Tibial artery (tissue), 4 donors: Measurements from ENCODE around the gene CTNNA3.

ENCODE experiments used
- DNase-seq, 2 donors: peaks; one replicate each; pipeline ENCODE4 v3.0.0-alpha.2; 2019
- H3K27ac ChIP-seq, 2 donors: fragments of 200-600 bp; sonication (generic) in 1 of 2; 1 replicate in 1 of 2; 2 replicates in 1 of 2; pipeline ENCODE4 v1.5.1; 2018 to 2019; ENCODE audit warnings: mild to moderate bottlenecking in 1 of 2
- H3K27me3 ChIP-seq, 2 donors: fragments of 200-600 bp; sonication (generic) in 1 of 2; one replicate each; pipeline versions ENCODE4 v1.5.1 to v1.6.0; 2016 to 2019
- H3K36me3 ChIP-seq, 3 donors: fragments of 200-600 bp; sonication (generic) in 2 of 3; one replicate each; pipeline ENCODE4 v1.5.1; 2016 to 2019; ENCODE audit warnings: mild to moderate bottlenecking in 2 of 3
- H3K4me1 ChIP-seq, 4 donors: fragments of 200-600 bp; sonication (generic) in 2 of 4; 1 replicate in 3 of 4; 2 replicates in 1 of 4; pipeline ENCODE4 v1.5.1; 2016 to 2019
- H3K4me3 ChIP-seq, 2 donors: fragments of 200-600 bp; sonication (generic) in 1 of 2; 1 replicate in 1 of 2; 2 replicates in 1 of 2; pipeline ENCODE4 v1.5.1; 2018 to 2019; ENCODE audit warnings: mild to moderate bottlenecking in 2 of 2
- H3K9me3 ChIP-seq, 3 donors: fragments of 200-600 bp; sonication (generic) in 1 of 3; one replicate each; pipeline ENCODE4 v1.5.1; 2016 to 2019
- intact Hi-C: fragments of 100-400 bp; cut with DNase I; formaldehyde crosslinking; loops from one replicate; pipeline ENCODE4 v1.15.0; 2023; ENCODE audit warnings: low total_unique reads
- TF ChIP-seq, protein P1 (sequence below), 2 experiments: fragments of 200-600 bp in 1 of 2; fragments of 450-650 bp in 1 of 2; IDR thresholded peaks; one replicate each; pipeline ENCODE4 v1.5.1; 2017 to 2019; ENCODE audit warnings: antibody characterized with exemption in 2 of 2, mild to moderate bottlenecking in 1 of 2, moderate library complexity in 1 of 2

Gene CTNNA3

DNA sequence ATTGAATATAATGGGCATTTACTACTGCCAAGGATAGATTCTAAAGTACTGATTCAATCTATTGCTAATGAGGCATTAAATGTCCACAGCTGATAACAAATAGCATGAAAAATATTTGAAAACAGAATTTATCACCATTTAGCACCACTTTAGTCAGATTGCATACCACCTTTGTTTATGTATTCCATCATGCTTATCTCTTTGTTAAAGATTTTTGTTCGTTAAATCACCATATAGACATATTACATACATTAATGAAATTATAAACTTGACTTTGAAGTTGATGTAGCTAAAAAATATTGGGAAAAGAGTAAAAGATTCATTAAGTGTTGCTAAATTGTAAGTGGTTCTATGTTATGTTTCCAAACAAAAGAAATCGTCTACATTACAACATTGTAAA, 1022.9 kb downstream of the CTNNA3 start:
- Histone ChIP-seq H3K4me3 (no peak overlapping the region), H3K4me1 (no peaks in the 10 kb centered on the region), H3K36me3 (no peaks in the 10 kb centered on the region), H3K9me3 (no peaks in the 10 kb centered on the region), H3K27me3 (no peaks in the 10 kb centered on the region), H3K27ac (no peak overlapping the region)
- TF ChIP-seq, protein P1, sequence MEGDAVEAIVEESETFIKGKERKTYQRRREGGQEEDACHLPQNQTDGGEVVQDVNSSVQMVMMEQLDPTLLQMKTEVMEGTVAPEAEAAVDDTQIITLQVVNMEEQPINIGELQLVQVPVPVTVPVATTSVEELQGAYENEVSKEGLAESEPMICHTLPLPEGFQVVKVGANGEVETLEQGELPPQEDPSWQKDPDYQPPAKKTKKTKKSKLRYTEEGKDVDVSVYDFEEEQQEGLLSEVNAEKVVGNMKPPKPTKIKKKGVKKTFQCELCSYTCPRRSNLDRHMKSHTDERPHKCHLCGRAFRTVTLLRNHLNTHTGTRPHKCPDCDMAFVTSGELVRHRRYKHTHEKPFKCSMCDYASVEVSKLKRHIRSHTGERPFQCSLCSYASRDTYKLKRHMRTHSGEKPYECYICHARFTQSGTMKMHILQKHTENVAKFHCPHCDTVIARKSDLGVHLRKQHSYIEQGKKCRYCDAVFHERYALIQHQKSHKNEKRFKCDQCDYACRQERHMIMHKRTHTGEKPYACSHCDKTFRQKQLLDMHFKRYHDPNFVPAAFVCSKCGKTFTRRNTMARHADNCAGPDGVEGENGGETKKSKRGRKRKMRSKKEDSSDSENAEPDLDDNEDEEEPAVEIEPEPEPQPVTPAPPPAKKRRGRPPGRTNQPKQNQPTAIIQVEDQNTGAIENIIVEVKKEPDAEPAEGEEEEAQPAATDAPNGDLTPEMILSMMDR (IDR thresholded peaks at IDR 0.05), result no peak
- intact Hi-C loops, result no loop called here
- no peak for DNase-seq

DNA sequence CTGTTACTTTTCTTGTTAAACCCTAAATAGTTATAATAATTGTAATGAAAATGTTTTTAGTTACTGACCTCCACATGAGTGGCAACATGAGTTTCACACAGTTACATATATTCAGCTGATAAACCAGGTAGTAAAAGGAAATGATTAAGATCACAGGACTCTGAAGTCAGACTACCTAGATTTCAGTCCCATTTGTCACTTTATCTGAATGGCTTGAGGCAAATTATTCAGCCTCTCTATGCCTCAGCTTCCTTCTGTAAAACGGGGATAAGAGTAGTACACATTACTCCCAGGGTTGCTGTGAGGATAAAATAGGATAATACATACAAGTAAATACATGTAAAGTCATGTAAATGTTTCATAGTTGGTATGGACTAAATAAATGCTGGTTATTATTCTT, 1024.4 kb downstream of the CTNNA3 start:
- no peak overlapping the region for H3K4me3 ChIP-seq
- H3K36me3 ChIP-seq, result no peaks in the 10 kb centered on the region
- TF ChIP-seq, protein P1 (IDR thresholded peaks at IDR 0.05), result no peak

DNA sequence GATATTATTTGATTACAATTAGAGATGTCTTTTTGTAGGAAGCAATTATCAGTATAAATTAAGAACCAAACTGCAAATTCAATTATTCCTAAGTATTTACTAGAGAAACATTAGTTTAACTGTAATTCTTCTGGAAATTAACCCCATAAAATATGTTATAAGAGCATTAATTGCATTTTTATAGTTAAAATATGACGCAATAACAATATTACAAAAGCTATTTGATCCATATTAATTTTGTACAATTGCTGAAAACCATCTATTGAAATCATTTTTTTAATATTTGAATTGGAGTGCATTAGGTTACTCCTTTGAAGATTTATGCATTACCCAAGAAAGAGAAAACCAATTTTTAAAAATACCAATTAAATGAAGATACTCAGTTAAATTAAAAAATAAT, 1024.9 kb downstream of the CTNNA3 start:
- DNase-seq, result no peak
- intact Hi-C loops, result no loop called here
- no peaks in the 10 kb centered on the region for H3K4me1 ChIP-seq
- TF ChIP-seq, protein P1 (IDR thresholded peaks at IDR 0.05), result no peak
- H3K36me3 ChIP-seq, result no peaks in the 10 kb centered on the region
- no peaks in the 10 kb centered on the region for H3K27me3 ChIP-seq
- no peak overlapping the region for H3K4me3 ChIP-seq
- no peaks in the 10 kb centered on the region for H3K9me3 ChIP-seq
- H3K27ac ChIP-seq, result no peak overlapping the region

More for the DNA sequence above, 1024.4 kb downstream of the CTNNA3 start:
- Histone ChIP-seq H3K27me3 (no peaks in the 10 kb centered on the region), H3K27ac (no peak overlapping the region), H3K9me3 (no peaks in the 10 kb centered on the region), H3K4me1 (no peaks in the 10 kb centered on the region)
- intact Hi-C loops, result no loop called here
- no peak for DNase-seq

DNA sequence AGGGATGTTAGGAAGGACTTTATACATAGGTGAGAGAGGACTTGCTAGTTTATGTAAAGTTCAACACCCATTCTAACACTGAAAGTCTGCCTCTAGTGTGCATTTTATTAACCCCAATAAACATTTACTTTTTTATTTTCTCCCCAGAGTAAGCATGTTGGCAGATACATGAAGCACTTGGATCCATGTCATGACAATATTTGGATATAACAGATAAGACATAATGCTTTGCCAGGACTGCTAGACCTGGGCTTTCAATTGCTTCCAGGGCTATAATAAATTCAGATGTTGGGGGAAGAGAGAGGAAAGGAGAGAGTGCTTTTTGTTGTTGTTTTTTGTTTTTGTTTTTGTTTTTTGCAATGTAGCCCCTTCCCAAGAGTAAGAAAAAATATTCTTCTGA, 1039.5 kb downstream of the CTNNA3 start:
- no peak overlapping the region for H3K4me3 ChIP-seq
- no peak for DNase-seq
- H3K9me3 ChIP-seq, result peaks cover 0 to 6% (median 0%) of the 10 kb centered on the region in 3 donors
- no peak overlapping the region for H3K27ac ChIP-seq
- intact Hi-C loops, result no loop called here
- TF ChIP-seq, protein P1 (IDR thresholded peaks at IDR 0.05), result no peak
- H3K36me3 ChIP-seq, result no peaks in the 10 kb centered on the region
- H3K4me1 ChIP-seq, result no peaks in the 10 kb centered on the region
- no peaks in the 10 kb centered on the region for H3K27me3 ChIP-seq

DNA sequence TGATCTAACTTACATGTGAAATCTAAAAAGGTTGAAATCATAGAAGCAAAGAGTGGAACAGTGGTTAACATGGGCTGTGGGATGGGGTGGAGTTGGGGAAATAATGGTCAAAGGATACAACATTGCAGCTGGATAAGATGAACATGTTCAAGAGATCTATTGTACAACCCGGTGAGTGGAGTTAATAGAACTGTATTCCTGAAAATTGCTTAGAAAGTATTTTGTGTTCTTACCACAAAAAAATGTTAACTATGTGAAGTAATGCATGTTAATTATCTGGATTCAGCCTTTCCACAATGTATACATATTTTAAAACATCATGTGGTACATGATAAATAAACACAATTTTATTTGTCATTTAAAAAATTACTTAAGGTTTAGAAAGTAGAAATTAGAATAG, 1041.1 kb downstream of the CTNNA3 start:
- peaks cover 0 to 6% (median 0%) of the 10 kb centered on the region in 3 donors for H3K9me3 ChIP-seq
- DNase-seq, result no peak
- H3K27me3 ChIP-seq, result no peaks in the 10 kb centered on the region
- no peak overlapping the region for H3K27ac ChIP-seq
- intact Hi-C loops, result no loop called here
- no peak overlapping the region for H3K4me3 ChIP-seq
- H3K4me1 ChIP-seq, result no peaks in the 10 kb centered on the region
- TF ChIP-seq, protein P1 (IDR thresholded peaks at IDR 0.05), result no peak
- no peaks in the 10 kb centered on the region for H3K36me3 ChIP-seq
